ENCODE measurements around the gene PTPN1. TPM values are rescaled to one million over a fixed set of nuclear protein-coding genes. Genes with fewer than 3 reads are reported as not detected.

Gene PTPN1
- total and polyA plus RNA-seq, 2 of the 13 experiments (the other 11 are each of a cell fraction or from before 2014, with no cell fraction given): 17.7 to 37.2 TPM

- TF ChIP-seq HNF1A (IDR thresholded peaks at IDR 0.05; ENCODE audit: low read depth) (no peak), HNF1A (CRISPR knock-in tag; IDR thresholded peaks at IDR 0.05; ENCODE audit: borderline replicate concordance) (no peak), PRDM15 (CRISPR knock-in tag; IDR thresholded peaks at IDR 0.05) (no peak), KLF16 (CRISPR knock-in tag; IDR thresholded peaks at IDR 0.05) (peak in 1 of 2 experiments; percentile 43; a peak in 1 of 4 replicates), REPIN1 (CRISPR knock-in tag; IDR thresholded peaks at IDR 0.05; ENCODE audit: borderline replicate concordance, low read depth) (0 out of 2 replicates have a peak, but pooled peaks have one; percentile 34), TSC22D2 (CRISPR knock-in tag; IDR thresholded peaks at IDR 0.05; ENCODE audit: borderline replicate concordance) (no peak), ZNF282 (IDR thresholded peaks at IDR 0.05; ENCODE audit: partially characterized antibody) (no peak), SMYD3 (CRISPR knock-in tag; IDR thresholded peaks at IDR 0.05) (no peak), RERE (CRISPR knock-in tag; IDR thresholded peaks at IDR 0.05; ENCODE audit: low read depth) (no peak; the same call in 1 of the 2 replicates), ZNF776 (CRISPR knock-in tag; IDR thresholded peaks at IDR 0.05) (no peak), SMC3 (IDR thresholded peaks at IDR 0.05; ENCODE audit: low read length) (peak; percentile 49; the same call in 1 of the 2 replicates), YEATS2 (CRISPR knock-in tag; IDR thresholded peaks at IDR 0.05; ENCODE audit: borderline replicate concordance) (0 out of 2 replicates have a peak, but pooled peaks have one; percentile 36), ZNF749 (CRISPR knock-in tag; IDR thresholded peaks at IDR 0.05; ENCODE audit: borderline replicate concordance) (no peak), NCOA5 (CRISPR knock-in tag; IDR thresholded peaks at IDR 0.05) (no peak), GLI4 (CRISPR knock-in tag; IDR thresholded peaks at IDR 0.05; ENCODE audit: borderline replicate concordance) (no peak)
Observed at GRCh38 chr20:50588034-50588736, 78.0 kb downstream of the PTPN1 start (continued).
